ENCODE measurements around the gene MEGF6. TPM values are rescaled to one million over a fixed set of nuclear protein-coding genes. Genes with fewer than 3 reads are reported as not detected.

Gene MEGF6
- total RNA-seq, 2 donors from 2014 or later = 12.4 to 15.8 TPM

DNA sequence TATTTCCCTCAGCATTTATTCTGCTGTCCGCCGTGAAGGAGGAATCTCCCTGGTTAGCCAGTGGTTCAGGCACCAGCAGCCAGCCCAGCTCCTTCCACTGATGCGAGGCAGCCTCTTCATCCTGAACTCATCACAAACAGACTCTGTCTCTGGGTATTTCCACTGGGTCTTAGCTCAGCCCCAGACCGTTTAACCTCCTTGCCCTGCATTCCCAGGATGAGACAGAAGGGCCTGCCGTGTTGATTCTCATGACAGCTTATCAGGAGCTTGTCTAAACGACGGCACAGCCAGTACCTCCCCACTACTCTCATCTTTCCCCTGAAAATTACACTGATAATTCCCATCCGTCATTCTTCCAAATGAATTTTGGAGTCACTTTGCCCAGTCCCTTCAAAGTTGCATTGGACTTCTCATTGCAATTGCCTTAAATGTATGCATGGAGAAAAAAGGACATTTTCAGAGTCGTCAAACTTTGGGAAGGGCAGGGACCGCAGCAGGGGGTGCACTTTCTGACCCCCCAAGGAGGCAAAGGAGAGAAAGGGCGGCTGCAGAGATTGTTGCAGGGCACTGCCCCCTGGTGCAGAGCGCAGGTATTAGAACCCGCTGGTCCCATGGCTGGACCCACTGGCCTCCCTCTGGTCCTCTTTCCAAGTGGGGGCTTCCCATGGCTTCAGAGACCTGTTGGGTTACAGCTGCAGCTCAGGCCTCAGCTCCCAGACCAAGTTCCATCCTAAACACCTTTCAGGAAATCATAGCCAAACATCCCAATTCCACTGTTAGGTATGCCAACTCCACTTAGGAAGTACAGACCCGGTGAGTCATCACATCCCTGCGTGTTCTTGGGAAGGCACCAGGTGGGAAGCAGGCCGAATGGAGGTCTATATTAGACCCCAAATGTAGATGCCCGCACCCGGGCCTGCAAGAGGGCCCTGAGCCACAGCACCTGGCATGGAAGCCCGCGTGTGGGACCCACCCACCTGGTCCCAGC, 3.7 kb upstream of the MEGF6 start:
- intact Hi-C loops (cut with DNase I) = loop anchor here in 1 of 2 donors (5.0 kb wide), 1 partner anchor 53 kb away; no protein-coding TSS in a partner anchor
- DNase-seq (no peak), ATAC-seq (peak in 1 of 2 donors; percentile 7)

DNA sequence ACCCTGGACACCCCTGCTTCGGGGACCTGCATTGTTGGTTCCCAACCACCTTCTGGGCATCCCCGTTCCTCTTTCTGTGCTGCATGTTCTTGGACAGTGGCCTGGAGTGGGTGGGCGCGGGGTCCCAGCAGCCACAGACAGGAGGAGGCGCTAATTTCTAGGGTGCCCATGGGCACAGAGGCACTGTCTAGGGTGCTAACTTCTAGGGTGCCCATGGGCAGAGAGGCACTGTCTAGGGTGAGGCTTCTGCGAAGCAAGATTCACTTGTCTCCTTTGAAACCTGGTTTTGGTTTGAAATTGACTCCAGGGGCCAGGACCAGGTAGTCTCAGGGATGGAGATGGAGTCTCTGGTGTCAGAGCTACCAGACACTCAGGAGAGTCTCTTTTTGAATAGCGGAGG, 815 bp upstream of the MEGF6 start:
- intact Hi-C loops (cut with DNase I) = no loop called here
- no peak for ATAC-seq
- DNase-seq = no peak

- ATAC-seq (peak in 1 of 2 donors; percentile 13), DNase-seq (no peak)
- intact Hi-C loops (cut with DNase I) = no loop called here
These were observed 660 bp downstream of the MEGF6 start for GRCh38 chr1:3610527-3611169.

DNA sequence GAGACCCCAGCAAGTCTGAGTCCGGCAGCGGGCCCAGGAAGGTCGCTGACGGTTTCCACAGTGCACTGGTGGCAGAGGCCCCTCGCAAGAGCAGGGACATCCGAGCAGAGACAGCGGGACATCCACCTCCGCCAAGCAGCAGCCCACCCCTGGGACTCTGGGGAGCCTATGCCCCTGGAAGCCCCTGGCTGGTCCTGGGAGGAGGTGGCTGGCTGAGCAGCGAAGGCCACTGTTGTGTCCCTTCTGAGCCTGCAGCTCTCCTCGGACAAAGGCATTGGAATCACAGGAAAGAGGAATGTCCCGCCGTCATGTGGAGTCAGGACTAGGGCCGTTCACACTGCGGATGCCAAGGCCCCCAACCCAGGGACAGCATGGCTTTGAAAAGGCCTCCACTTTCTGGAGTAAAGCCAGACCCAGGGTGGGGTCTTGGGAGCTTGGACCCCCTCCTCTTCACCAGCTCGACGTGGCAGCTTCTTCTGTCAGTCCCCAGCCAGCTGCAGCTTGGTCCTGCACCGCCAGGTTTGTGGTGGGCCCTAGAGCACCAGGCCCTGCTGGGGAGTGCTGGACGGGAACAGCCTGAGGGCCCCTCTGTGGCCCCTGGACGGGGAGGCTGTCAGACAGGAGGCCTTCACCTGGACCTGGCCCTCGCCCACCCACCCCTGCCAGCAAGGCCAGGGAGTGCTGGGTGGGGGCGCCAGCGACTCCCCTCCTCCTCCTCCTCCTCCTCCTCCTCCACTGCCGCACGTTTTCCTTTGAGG, 1.4 kb downstream of the MEGF6 start:
- DNase-seq (no peak), ATAC-seq (no peak)
- intact Hi-C loops (cut with DNase I) = no loop called here

DNA sequence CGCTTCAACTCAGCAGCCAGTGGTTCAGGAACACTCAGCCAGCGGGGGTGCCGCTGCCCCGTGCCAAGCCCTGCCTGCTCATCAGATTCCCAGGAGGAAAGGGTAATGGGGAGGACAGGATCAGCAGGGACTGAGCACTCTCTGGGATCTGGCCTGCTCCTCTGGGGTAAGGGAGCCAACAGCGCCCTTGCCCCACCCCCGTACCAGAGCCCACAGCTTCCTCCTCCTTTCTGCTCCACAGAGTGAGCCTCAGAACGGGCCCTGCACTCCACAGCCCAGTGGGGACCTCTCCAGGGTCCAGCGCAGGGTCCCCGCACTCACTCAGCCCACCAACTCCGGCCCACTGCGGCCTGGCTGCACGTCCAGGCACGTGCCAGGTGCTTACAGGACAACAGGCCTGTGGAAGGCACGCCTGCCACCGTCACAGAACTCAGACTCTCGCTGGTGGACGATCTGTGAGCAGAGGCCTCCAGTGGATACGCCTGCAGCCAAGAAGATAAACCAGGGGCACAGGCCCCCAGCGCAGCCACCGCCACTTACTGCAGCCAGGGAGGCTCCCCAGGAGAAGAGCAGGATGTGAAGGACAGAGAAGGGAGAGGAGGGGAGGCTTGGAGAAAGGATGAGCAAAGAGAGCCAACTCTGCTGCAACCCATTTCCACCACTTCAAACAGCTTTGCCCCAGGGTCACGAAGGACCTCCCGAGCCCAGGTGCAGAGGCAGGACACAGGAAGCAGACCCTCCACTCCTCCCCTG, 2.1 kb downstream of the MEGF6 start:
- ATAC-seq (no peak), DNase-seq (no peak)
- intact Hi-C loops (cut with DNase I) = no loop called here

DNA sequence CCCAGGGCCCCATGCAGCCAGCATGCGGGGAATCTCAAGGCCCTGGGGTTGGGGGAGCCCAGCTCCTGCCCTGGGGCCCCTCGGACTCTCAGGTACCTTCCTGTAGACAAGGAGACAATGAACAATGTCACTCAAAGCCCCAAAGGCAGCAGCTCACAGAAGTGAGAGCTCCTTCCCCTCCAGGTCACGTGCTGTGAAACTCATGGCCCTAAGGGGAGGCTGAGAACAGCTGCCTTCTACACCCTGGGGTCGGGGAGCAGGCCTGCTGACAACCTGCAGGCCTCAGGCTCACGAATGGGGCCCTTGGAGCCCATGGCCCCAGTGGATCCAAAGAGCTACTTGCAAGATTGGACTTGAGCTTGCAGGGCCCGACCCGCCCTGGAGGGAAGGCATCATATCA, 3.2 kb downstream of the MEGF6 start:
- ATAC-seq (no peak), DNase-seq (no peak)
- intact Hi-C loops (cut with DNase I) = no loop called here

DNA sequence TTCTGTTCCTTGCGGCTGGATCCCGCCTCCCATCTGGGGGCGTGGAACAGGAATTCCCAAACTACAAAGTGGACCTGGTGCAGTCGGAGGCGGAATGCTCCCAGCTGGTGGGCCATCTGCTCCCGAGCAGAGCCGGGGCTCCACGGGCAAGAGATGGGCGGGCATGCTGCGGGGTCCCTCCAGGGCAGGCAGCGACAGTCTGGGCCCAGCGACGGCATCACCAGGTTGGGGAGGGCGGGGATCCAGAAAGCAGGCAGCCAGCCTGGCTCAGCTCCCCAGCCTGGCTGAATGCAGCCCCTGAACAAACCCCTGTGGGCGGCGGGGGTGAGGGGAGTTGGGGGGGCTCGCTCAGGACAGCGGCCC, 3.6 kb downstream of the MEGF6 start:
- ATAC-seq (no peak), DNase-seq (no peak)
- intact Hi-C loops (cut with DNase I) = no loop called here

DNA sequence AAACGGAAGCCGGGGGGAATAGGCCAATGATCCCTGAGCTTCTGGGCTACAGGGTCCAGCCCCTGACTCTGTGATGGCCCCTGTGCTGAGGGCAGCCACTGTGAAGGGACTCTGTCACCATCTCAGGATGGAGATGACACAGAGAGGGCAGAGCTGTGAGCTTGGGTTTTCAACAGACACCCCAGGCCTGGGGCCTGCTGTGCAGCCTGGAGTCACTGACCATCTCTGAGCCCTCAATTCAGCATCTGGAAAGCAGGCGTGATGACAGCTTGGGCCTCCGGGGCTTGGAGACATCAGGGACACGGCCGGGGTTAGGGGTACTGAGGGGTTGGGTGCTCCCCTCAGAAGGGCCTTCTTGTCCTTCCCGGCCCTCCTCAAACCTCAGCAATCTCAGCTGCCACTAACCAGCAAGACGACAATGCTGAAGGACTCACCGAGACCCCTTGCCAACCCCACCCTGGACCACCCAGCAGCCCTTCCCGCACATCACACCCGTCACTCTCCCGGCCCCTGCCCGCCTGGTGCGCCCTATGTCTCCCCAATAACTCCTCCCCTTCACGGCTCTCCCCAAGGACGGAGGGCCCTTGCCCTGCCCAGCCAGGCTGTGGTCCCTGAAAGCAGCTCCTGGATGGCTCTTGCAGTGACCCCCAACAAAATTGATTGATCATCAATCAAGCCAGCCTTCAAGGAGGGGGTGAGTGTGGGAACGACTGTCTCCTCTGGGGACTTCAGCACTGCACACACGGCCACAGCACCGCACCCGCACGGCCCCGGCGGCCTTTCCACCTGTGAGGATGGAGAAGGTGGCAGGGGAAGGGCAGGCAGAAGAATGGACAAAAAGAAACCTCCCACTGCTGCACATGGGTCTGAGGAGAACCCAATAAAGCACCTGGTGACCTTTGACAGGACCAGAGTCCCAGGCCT, 4.3 kb downstream of the MEGF6 start:
- intact Hi-C loops (cut with DNase I) = no loop called here
- ATAC-seq (no peak), DNase-seq (no peak)

DNA sequence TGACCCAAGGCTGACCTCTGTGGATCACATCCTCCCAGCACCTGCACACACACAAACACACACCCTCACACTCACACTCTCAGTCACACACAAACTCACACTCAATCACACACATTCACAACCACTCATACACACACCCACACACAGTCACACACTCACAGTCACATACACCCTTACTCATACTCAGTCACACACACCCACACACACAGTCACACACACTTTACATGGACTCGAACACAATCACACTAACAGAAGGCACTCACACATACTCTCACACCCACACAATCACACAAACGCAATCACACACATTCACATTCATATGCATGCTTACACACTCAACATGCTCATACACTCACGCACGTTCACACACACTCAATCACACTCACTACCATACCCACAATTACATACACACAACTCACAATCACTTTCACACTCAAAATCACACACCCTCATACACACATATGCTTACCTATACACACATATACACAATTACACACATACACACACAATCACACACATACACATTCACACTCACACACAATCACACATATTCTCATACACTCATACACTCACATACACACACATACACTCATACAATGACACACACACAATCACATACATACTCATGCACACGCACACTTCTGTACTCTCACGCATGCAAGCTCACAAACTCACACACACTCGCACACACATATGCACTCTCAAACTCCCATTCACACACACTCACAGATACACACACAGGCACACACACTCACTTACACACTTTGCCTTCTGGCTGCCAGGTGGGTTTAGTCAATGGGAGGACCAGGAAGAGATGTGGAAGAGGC, 6.1 kb downstream of the MEGF6 start:
- intact Hi-C loops (cut with DNase I) = no loop called here
- DNase-seq (no peak), ATAC-seq (no peak)

DNA sequence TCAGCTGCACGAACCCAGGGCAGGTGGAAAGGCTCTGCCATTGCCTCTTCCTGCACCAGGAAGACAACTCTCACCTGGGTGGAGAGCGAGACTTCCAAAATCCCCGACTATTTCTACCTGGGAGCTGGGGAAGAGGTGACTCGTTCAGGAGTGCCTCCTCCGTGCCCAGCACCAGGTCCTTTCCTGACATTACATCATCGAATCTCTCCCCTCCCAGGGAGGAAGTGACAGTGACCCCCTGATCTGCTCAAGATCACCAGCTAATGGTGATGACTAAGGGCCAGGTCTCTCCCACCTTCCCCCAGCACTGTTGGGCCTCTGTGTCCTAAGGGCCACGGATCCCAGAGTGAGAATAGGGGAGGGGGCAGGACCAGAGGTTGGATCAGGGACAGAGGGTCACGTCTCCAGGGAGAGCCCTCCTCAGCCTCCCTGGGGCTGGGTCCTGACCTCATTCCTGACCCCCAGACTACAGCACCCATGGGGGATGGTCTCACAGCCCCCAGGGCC, 6.8 kb downstream of the MEGF6 start:
- intact Hi-C loops (cut with DNase I) = no loop called here
- ATAC-seq = no peak
- DNase-seq = no peak

DNA sequence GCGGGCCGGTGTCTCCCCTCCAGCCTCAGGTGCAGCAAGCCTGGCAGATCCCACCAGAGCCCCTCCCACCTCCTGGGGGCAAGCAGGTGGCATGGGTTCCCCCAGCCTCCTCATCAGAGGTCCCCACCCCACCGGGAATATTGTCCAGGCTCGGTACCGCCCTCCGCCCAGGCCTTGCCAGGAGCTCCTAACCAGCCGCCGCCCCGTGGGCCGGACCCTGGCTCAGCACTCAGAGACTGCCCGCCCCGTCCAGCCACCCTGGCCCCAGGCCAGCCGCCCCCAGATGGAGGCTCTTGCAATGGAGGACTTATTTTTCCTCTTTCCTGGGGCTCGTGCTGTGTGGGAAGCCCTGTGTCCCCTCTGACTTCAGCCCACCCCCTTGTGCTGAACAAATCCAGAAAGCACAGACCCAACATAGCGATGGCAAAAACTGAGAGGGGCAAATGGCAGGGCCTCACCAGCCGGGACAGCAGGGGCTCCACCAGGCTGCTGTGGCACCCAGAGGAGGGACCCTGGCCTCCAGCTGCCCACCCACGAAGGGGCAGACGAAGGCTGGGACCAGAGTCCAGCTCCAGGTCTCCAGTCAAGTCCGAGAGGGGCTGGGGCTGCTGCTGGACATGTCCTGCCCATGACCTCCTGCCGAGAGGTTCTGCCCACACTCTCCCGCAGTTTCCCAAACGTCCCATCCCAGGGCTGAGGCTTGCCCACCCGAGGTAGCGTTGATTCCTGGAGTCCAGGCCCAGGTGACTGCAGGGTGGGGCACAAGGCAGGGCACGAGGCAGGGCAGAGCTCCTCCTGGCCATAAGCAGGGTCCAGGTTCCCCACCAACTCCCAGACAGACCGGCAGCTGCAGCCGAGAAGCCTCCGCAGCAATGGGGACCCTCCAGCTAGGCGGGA, 7.5 kb downstream of the MEGF6 start:
- DNase-seq (no peak), ATAC-seq (no peak)
- intact Hi-C loops (cut with DNase I) = no loop called here

- intact Hi-C loops (cut with DNase I) = no loop called here
- DNase-seq = no peak
- ATAC-seq = no peak
These were observed 8.2 kb downstream of the MEGF6 start for GRCh38 chr1:3603156-3603555.

GRCh38 chr1:3602375-3602774, 8.9 kb downstream of the MEGF6 start:
- intact Hi-C loops (cut with DNase I) = no loop called here
- DNase-seq = no peak
- no peak for ATAC-seq

- intact Hi-C loops (cut with DNase I) = no loop called here
- DNase-seq (no peak), ATAC-seq (no peak)
These were observed 9.6 kb downstream of the MEGF6 start for GRCh38 chr1:3601743-3602142.

DNA sequence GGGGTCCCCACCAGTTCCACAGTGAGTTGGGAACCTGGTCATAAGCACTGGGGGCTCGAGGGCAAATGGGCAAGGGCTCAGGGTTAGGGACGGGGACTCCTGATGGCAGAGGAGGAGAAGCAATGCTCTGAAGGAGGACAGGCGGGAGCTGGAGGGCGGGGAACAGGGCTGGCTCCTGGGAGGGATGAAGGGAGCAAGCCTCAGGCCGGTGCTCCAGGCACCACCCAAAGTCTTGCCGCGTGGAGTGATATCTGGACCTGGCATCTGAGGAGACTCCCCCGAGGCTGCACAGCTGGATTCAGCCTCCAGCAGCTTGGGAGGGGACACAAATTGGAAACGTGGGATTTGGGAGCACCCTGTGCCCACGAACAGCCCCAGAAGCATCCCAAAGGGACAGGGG, 11.0 kb downstream of the MEGF6 start:
- intact Hi-C loops (cut with DNase I) = no loop called here
- ATAC-seq (no peak), DNase-seq (no peak)

GRCh38 chr1:3599816-3600215, 11.5 kb downstream of the MEGF6 start:
- DNase-seq = no peak
- intact Hi-C loops (cut with DNase I) = no loop called here
- ATAC-seq = no peak
